B cell (primary cell): ENCODE results near the gene EDN1. TPM values are rescaled to one million over a fixed set of nuclear protein-coding genes. Genes with fewer than 3 reads are reported as not detected.

ENCODE experiments used
- ATAC-seq: fragments of 200-7000 bp; cut with Tn5 transposase; one replicate; pipeline ENCODE4 v1.10.0; 2021; ENCODE audit warnings: low read depth, mild to moderate bottlenecking, moderate number of reproducible peaks, moderate library complexity
- CTCF ChIA-PET: fragments of 350-600 bp; sonication (Branson Sonifier 250); formaldehyde crosslinking; loops from one replicate; lab custom pipeline; 2021; ENCODE audit warnings: antibody characterized with exemption, inconsistent platforms; lab: Charles Lee
- POLR2A ChIA-PET: fragments of 350-600 bp; sonication (Branson Sonifier 250); formaldehyde crosslinking; loops from one replicate; lab custom pipeline; 2021; ENCODE audit warnings: antibody characterized with exemption; lab: Charles Lee
- DNase-seq: peaks from one replicate; pipeline ENCODE4 v3.0.0; 2013
- H2AFZ ChIP-seq: 2 replicates; pipeline ENCODE4 v1.6.1; 2012; ENCODE audit warnings: mild to moderate bottlenecking, low read depth, low read length; ENCODE audit not compliant: insufficient read depth, poor library complexity, severe bottlenecking
- H3K27ac ChIP-seq, 2 donors: 1 replicate in 1 of 2; 2 replicates in 1 of 2; pipeline ENCODE4 v1.5.1; 2012 to 2013; ENCODE audit warnings: low read length in 2 of 2, mild to moderate bottlenecking in 2 of 2, moderate library complexity in 1 of 2
- H3K27me3 ChIP-seq, 4 experiments: fragments of 200-600 bp in 1 of 4; sonication (generic) in 1 of 4; replicated peaks in 1 of 4; 1 replicate in 2 of 4; 2 replicates in 2 of 4; pipeline versions ENCODE4 v1.6.1 to v1.7.0; 2013 to 2016; ENCODE audit warnings: low read length in 3 of 4, mild to moderate bottlenecking in 2 of 4, mixed read lengths in 1 of 4, moderate library complexity in 1 of 4; ENCODE audit not compliant: insufficient read depth in 4 of 4, control insufficient read depth in 3 of 4; ENCODE audit errors: control extremely low read depth in 1 of 4
- H3K36me3 ChIP-seq, 2 experiments: replicated peaks in 1 of 2; 1 replicate in 1 of 2; 2 replicates in 1 of 2; pipeline versions ENCODE4 v1.6.1 to v1.7.1; 2013; ENCODE audit warnings: low read length in 1 of 2; ENCODE audit not compliant: insufficient read depth in 2 of 2, control insufficient read depth in 1 of 2; ENCODE audit errors: control extremely low read depth in 1 of 2, extremely low read depth in 1 of 2
- H3K4me1 ChIP-seq, 2 donors: fragments of 200-600 bp in 1 of 2; sonication (generic) in 1 of 2; 1 replicate in 1 of 2; 2 replicates in 1 of 2; pipeline versions ENCODE4 v1.5.1 to v1.6.1; 2013 to 2017; ENCODE audit warnings: low read length in 2 of 2; ENCODE audit not compliant: control insufficient read depth in 2 of 2, insufficient read depth in 2 of 2
- H3K4me2 ChIP-seq: replicated peaks from 2 replicates; pipeline ENCODE3; 2012; ENCODE audit warnings: mild to moderate bottlenecking, low read depth, low read length; ENCODE audit not compliant: poor library complexity, severe bottlenecking
- H3K4me3 ChIP-seq, 5 experiments: fragments of 200-600 bp in 1 of 5; sonication (generic) in 1 of 5; 1 replicate in 3 of 5; 2 replicates in 2 of 5; pipeline versions ENCODE4 v1.5.1 to v1.7.0; 2011 to 2016; ENCODE audit warnings: low read length in 4 of 5, mild to moderate bottlenecking in 4 of 5, low read depth in 2 of 5, control low read depth in 1 of 5, moderate library complexity in 1 of 5; ENCODE audit not compliant: insufficient read depth in 1 of 5; ENCODE audit errors: control extremely low read depth in 1 of 5, extremely low read depth in 1 of 5
- H3K79me2 ChIP-seq: fragments of 200-600 bp; sonication (generic); one replicate; pipeline ENCODE4 v1.6.0; 2016; ENCODE audit warnings: low read length; ENCODE audit not compliant: control insufficient read depth, insufficient read depth
- H3K9ac ChIP-seq: fragments of 200-600 bp; sonication (generic); 2 replicates; pipeline ENCODE4 v1.6.1; 2017; ENCODE audit warnings: mild to moderate bottlenecking, low read length, moderate library complexity
- H3K9me3 ChIP-seq, 3 donors: one replicate each; pipeline versions ENCODE4 v1.6.1 to v1.7.1; 2013; ENCODE audit warnings: low read length in 2 of 3; ENCODE audit not compliant: control insufficient read depth in 2 of 3, insufficient read depth in 1 of 3; ENCODE audit errors: control extremely low read depth in 1 of 3
- H4K20me1 ChIP-seq: 2 replicates; pipeline ENCODE4 v1.6.0; 2012; ENCODE audit warnings: mild to moderate bottlenecking, low read length; ENCODE audit not compliant: insufficient read depth, control insufficient read depth, poor library complexity, severe bottlenecking
- H3K27ac Mint-ChIP-seq: one replicate; pipeline ENCODE4 v1.8.0; 2021; ENCODE audit warnings: mixed read lengths
- H3K27me3 Mint-ChIP-seq: one replicate; pipeline ENCODE4 v1.8.0; 2021; ENCODE audit warnings: mixed read lengths
- H3K4me1 Mint-ChIP-seq: one replicate; pipeline ENCODE4 v1.8.0; 2021; ENCODE audit warnings: mixed read lengths
- H3K4me3 Mint-ChIP-seq: one replicate; pipeline ENCODE4 v1.8.0; 2021; ENCODE audit warnings: mixed read lengths
- H3K9me3 Mint-ChIP-seq: one replicate; pipeline ENCODE4 v1.8.0; 2022; ENCODE audit warnings: mixed read lengths; ENCODE audit not compliant: insufficient read depth
- CTCF ChIP-seq: fragments of 200-600 bp; IDR thresholded peaks from one replicate; pipeline ENCODE4 v1.8.0; 2022; ENCODE audit warnings: antibody characterized with exemption, mild to moderate bottlenecking
- EZH2 ChIP-seq: IDR thresholded peaks from 2 replicates; pipeline ENCODE4 v1.6.1; 2012; ENCODE audit warnings: borderline replicate concordance, low read depth, mild to moderate bottlenecking, moderate library complexity, low read length; ENCODE audit not compliant: insufficient read depth, poor library complexity, severe bottlenecking
- WGBS: methylation state at CpG from one replicate; pipeline ENCODE4 v1.1.5; 2013; ENCODE audit warnings: missing lambda C conversion rate; ENCODE audit not compliant: insufficient coverage; 5-methylcytosine and 5-hydroxymethylcytosine counted together
- intact Hi-C: fragments of 100-400 bp; cut with micrococcal nuclease; formaldehyde crosslinking; loops from one replicate; pipeline ENCODE4 v1.10.0; 2022
- polyA plus RNA-seq: library from polyadenylated mRNA; depleted of rRNA; stranded (reverse); fragments of >200 nt; gene quantifications from 2 replicates; pipeline ENCODE4 v1.2.3, GENCODE V29; 2012
- total RNA-seq, 2 donors: library from RNA; stranded (reverse); fragments of 120-200 nt in 1 of 2; gene quantifications; 1 replicate in 1 of 2; 2 replicates in 1 of 2; pipeline versions ENCODE4 v1.2.3 to v1.2.4, GENCODE V29; 2013 to 2022

EDN1 gene
- total and polyA plus RNA-seq, 2 donors (not counting 1 experiment from before 2014, with no cell fraction given) = 1.4 to 2.1 TPM

GRCh38 chr6:12296604-12297003 is 6.4 kb downstream of the EDN1 start:
- Mint-ChIP-seq H3K4me3 (no peak overlapping the region), H3K9me3 (no peaks in the 10 kb centered on the region), H3K27ac (no peak overlapping the region), H3K4me1 (peaks cover 1% of the 10 kb centered on the region), H3K27me3 (peaks cover 42% of the 10 kb centered on the region)
- Histone ChIP-seq H3K27ac (no peak overlapping the region), H4K20me1 (no peaks in the 10 kb centered on the region), H3K4me1 (no peaks in the 10 kb centered on the region), H3K4me3 (no peak overlapping the region), H3K79me2 (no peaks in the 10 kb centered on the region), H3K9ac (no peak overlapping the region), H3K4me2 (no peak overlapping the region), H3K9me3 (no peaks in the 10 kb centered on the region), H3K27me3 (peaks cover 0 to 19% (median 11%) of the 10 kb centered on the region in 4 experiments), H3K36me3 (no peaks in the 10 kb centered on the region), H2AFZ (no peak overlapping the region)
- CTCF ChIA-PET = no interaction called here
- POLR2A ChIA-PET = no interaction called here
- no peak for ATAC-seq
- DNase-seq = no peak
- no CpG with 5 or more reads among the region's 3 CpGs for WGBS
- intact Hi-C loops = no loop called here
- no peak for TF ChIP-seq CTCF
- TF ChIP-seq EZH2 = no peak

GRCh38 chr6:12297363-12298016 is 7.3 kb downstream of the EDN1 start:
- CTCF ChIA-PET = interaction anchor here (1.2 to 3.1 kb wide), 2 partner anchors 8 to 642 kb away, joined by 3 to 19 read pairs; partner anchors contain the start of gene EDN1

More at GRCh38 chr6:12297363-12298016, 7.3 kb downstream of the EDN1 start:
- H3K27ac Mint-ChIP-seq = no peak overlapping the region
- no peaks in the 10 kb centered on the region for H3K4me1 Mint-ChIP-seq
- no peaks in the 10 kb centered on the region for H3K9me3 ChIP-seq
- no peak overlapping the region for H3K27ac ChIP-seq
- H3K79me2 ChIP-seq = no peaks in the 10 kb centered on the region
- no CpG with 5 or more reads among the region's 3 CpGs for WGBS
- DNase-seq (no peak), ATAC-seq (no peak)
- peaks cover 0 to 10% (median 4%) of the 10 kb centered on the region in 4 experiments for H3K27me3 ChIP-seq
- H3K4me2 ChIP-seq = no peak overlapping the region
- no peaks in the 10 kb centered on the region for H3K36me3 ChIP-seq
- H3K4me3 ChIP-seq = no peak overlapping the region
- no peak for TF ChIP-seq CTCF
- intact Hi-C loops = no loop called here
- no peaks in the 10 kb centered on the region for H3K4me1 ChIP-seq
- POLR2A ChIA-PET = no interaction called here
- H3K4me3 Mint-ChIP-seq = no peak overlapping the region
- no peaks in the 10 kb centered on the region for H3K9me3 Mint-ChIP-seq
- no peak overlapping the region for H2AFZ ChIP-seq
- H3K9ac ChIP-seq = no peak overlapping the region
- H3K27me3 Mint-ChIP-seq = peaks cover 41% of the 10 kb centered on the region
- H4K20me1 ChIP-seq = no peaks in the 10 kb centered on the region
